ENCODE data around the gene P2RX3.

P2RX3 gene

DNA sequence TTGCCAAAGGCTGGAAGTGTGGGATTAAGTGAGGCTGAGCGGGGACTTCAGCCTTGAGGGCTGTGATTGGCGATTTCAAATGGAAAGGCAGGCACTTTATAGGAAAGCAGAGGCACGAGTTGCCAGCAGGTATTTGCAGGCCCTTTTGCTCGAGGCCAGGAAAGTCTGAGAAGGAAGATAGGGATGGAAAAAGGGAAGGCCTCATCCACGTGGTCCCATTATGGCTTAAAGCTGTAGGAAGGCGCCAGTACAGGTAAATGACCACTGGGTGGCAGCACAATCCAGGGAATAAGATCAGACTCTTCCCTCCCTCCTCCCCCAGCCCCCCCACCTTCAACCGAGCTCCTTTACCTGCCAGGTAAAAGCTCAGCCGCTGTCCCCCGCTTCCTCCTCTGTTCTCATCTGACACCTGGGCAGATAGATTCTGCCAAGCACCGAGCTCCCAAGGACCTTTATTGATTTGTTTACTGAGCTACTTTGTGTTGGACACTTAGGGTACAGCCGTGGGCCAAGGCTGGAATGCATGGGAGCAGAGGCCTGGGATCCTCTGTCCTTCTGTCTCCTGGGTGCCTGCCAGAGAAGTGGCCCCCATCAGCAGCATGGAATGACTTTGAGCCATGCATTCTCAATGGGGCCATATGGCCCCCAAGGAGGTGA is 7.5 kb downstream of the P2RX3 start:
- Mint-ChIP-seq H3K27me3 (ENCODE audit: low read depth) (peaks cover 3% of the 10 kb centered on the region), H3K4me1 (ENCODE audit: low read depth) (peaks cover 2% of the 10 kb centered on the region), H3K9me3 (no peaks in the 10 kb centered on the region), H3K36me3 (ENCODE audit: low read depth) (no peaks in the 10 kb centered on the region), H3K4me3 (no peak overlapping the region), H3K27ac (no peak overlapping the region)

- Mint-ChIP-seq H3K27ac (no peak overlapping the region), H3K9me3 (peaks cover 6% of the 10 kb centered on the region), H3K36me3 (ENCODE audit: low read depth) (peaks cover 3% of the 10 kb centered on the region), H3K4me1 (ENCODE audit: low read depth) (peaks cover 1% of the 10 kb centered on the region), H3K4me3 (no peak overlapping the region), H3K27me3 (ENCODE audit: low read depth) (no peaks in the 10 kb centered on the region)
Observed at GRCh38 chr11:57347336-57347735, 9.2 kb downstream of the P2RX3 start.

- Mint-ChIP-seq H3K27me3 (ENCODE audit: low read depth) (peaks cover 1% of the 10 kb centered on the region), H3K4me3 (no peak overlapping the region), H3K36me3 (ENCODE audit: low read depth) (peaks cover 3% of the 10 kb centered on the region), H3K27ac (no peak overlapping the region), H3K4me1 (ENCODE audit: low read depth) (peaks cover 1% of the 10 kb centered on the region), H3K9me3 (peaks cover 6% of the 10 kb centered on the region)
Observed at GRCh38 chr11:57348052-57348451, 9.9 kb downstream of the P2RX3 start.

DNA sequence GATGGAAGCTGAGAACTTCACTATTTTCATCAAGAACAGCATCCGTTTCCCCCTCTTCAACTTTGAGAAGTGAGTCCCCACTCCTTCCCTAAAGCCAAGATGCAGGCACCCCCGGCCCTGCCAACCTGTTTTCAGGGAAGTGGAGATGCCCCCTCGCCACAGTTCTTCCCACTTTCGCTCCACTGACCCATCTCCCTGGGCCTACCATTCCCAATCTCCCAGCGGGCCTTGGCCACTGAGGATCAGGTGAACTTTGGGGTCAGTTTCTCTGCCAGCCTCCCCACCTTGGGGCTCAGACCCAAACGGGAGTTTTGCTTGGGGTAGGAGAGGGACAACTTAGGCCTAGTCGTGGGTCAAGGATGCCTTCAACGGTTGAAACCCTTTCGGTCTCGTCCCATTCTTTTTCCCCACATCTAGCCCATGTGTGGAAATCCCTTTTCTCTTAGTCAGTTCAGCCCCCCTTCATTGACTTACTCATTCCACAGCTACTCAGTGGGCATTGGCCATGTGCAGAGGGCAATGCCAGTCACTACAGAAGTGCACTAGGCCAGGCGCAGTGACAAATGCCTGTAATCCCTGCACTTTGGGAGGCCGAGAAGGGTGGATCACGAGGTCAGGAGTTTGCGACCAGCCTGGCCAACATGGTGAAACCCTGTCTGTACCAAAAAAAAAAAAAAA is 10.6 kb downstream of the P2RX3 start:
- Mint-ChIP-seq H3K9me3 (peaks cover 6% of the 10 kb centered on the region), H3K27ac (no peak overlapping the region), H3K4me1 (ENCODE audit: low read depth) (peaks cover 1% of the 10 kb centered on the region), H3K27me3 (ENCODE audit: low read depth) (peaks cover 5% of the 10 kb centered on the region), H3K36me3 (ENCODE audit: low read depth) (peaks cover 3% of the 10 kb centered on the region), H3K4me3 (no peak overlapping the region)

DNA sequence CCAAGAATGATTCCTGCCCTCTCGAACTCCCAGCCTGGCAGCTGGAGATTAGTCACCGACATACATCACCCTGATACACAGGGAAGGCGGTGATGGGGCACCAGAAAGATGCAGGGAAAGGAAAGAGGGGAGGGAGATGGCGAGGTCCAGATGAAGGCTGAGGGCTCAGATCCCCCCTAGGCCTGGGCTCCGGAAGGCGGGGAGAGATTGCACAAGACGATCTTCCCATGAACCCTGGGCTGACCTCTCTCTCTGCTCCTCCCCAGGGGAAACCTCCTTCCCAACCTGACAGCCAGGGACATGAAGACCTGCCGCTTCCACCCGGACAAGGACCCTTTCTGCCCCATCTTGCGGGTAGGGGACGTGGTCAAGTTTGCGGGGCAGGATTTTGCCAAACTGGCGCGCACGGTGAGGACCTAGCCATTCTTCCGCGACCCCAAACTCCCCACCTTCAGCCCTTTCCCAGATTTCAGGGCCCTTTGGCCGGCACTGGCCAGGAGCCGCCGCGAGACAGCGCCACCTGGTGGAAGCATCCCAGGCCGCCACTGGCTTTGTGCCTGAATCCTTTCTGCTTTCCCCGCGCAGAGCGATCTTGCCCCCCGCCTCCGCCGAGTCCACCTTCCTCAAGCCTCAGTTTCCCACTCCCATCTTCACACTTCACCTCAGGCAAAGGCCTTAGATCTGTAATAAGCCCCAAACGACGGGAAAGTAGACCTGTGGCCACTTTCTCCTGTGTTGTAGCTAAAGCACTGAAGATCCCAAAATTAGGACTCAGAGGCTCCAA is 11.5 kb downstream of the P2RX3 start:
- peaks cover 12% of the 10 kb centered on the region for H3K27me3 Mint-ChIP-seq (ENCODE audit: low read depth)
- H3K36me3 Mint-ChIP-seq (ENCODE audit: low read depth) = peaks cover 3% of the 10 kb centered on the region
- peaks cover 1% of the 10 kb centered on the region for H3K4me1 Mint-ChIP-seq (ENCODE audit: low read depth)
- H3K4me3 Mint-ChIP-seq = no peak overlapping the region
- no peak overlapping the region for H3K27ac Mint-ChIP-seq
- peaks cover 6% of the 10 kb centered on the region for H3K9me3 Mint-ChIP-seq

GRCh38 chr11:57353036-57353435 is 14.9 kb downstream of the P2RX3 start:
- no peak overlapping the region for H3K4me3 Mint-ChIP-seq
- peaks cover 22% of the 10 kb centered on the region for H3K27me3 Mint-ChIP-seq (ENCODE audit: low read depth)
- H3K9me3 Mint-ChIP-seq = peaks cover 6% of the 10 kb centered on the region
- no peaks in the 10 kb centered on the region for H3K4me1 Mint-ChIP-seq (ENCODE audit: low read depth)
- peaks cover 3% of the 10 kb centered on the region for H3K36me3 Mint-ChIP-seq (ENCODE audit: low read depth)
- no peak overlapping the region for H3K27ac Mint-ChIP-seq

DNA sequence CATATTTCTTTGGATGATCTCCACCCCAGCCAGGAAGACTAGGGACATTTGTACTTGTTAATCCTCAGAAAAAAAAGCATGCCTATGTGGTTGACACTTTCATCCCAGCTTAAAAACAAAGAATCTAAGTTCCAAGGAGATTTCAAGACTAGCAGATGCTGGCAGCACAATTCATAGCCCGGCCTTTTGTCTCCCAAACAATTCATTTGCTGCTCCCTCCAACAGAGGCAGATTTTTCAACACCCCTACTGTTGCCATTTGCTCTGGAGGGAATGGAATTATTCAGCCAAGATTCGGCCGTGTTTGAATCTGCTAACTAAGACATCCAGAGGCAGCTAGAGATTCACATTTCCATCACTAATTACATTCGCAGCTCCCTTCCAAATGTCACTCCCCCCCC is 15.3 kb downstream of the P2RX3 start:
- Mint-ChIP-seq H3K27ac (no peak overlapping the region), H3K27me3 (ENCODE audit: low read depth) (peaks cover 22% of the 10 kb centered on the region), H3K4me1 (ENCODE audit: low read depth) (no peaks in the 10 kb centered on the region), H3K36me3 (ENCODE audit: low read depth) (peaks cover 3% of the 10 kb centered on the region), H3K4me3 (no peak overlapping the region), H3K9me3 (peaks cover 6% of the 10 kb centered on the region)

DNA sequence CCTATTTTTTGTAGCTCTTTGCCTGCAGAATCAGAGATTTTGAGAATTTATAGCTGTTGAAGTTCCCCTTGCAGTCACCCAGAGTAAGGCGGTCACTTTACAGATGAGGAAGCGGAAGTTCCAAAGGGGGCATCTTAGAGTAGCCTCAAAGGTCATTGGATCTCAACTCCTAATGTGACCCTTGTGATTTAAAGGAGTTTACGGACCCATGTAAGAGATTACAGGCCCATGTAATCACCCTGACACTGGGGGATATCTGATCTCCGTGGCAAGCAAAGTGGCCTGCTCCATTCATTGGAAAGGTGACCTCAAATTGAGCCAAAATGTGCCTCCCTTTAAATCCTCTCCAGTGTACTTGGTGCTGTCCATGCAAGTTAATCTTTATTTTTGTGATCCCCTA is 15.7 kb downstream of the P2RX3 start:
- peaks cover 22% of the 10 kb centered on the region for H3K27me3 Mint-ChIP-seq (ENCODE audit: low read depth)
- H3K9me3 Mint-ChIP-seq = peaks cover 6% of the 10 kb centered on the region
- no peaks in the 10 kb centered on the region for H3K4me1 Mint-ChIP-seq (ENCODE audit: low read depth)
- no peak overlapping the region for H3K4me3 Mint-ChIP-seq
- H3K36me3 Mint-ChIP-seq (ENCODE audit: low read depth) = peaks cover 3% of the 10 kb centered on the region
- no peak overlapping the region for H3K27ac Mint-ChIP-seq

DNA sequence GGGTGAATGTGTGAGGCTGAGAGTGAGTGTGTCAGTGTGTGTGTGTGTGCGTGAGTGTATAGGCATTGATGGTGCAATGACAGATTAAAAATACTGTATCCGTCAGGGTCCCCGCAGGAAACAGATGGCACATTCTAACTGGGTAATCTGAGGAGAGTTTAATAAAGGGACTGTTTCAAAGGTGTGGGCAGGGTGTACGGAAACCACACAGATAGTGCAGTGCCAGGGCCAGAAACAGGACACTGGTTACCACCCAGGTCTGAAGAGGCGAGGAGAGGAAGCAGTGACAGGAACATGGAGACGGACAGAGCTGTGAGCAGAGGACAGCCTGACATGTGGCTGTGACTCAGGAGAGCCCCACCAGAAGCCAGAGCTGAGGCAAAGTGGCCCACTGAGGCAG is 16.5 kb downstream of the P2RX3 start:
- H3K27me3 Mint-ChIP-seq (ENCODE audit: low read depth) = peaks cover 22% of the 10 kb centered on the region
- H3K9me3 Mint-ChIP-seq = peaks cover 6% of the 10 kb centered on the region
- no peaks in the 10 kb centered on the region for H3K4me1 Mint-ChIP-seq (ENCODE audit: low read depth)
- H3K27ac Mint-ChIP-seq = no peak overlapping the region
- peaks cover 3% of the 10 kb centered on the region for H3K36me3 Mint-ChIP-seq (ENCODE audit: low read depth)
- no peak overlapping the region for H3K4me3 Mint-ChIP-seq

GRCh38 chr11:57356268-57356667 is 18.1 kb downstream of the P2RX3 start:
- Mint-ChIP-seq H3K9me3 (peaks cover 5% of the 10 kb centered on the region), H3K4me3 (no peak overlapping the region), H3K27ac (no peak overlapping the region), H3K4me1 (ENCODE audit: low read depth) (no peaks in the 10 kb centered on the region), H3K36me3 (ENCODE audit: low read depth) (peaks cover 3% of the 10 kb centered on the region), H3K27me3 (ENCODE audit: low read depth) (peaks cover 22% of the 10 kb centered on the region)

GRCh38 chr11:57357310-57357709 is 19.2 kb downstream of the P2RX3 start:
- no peaks in the 10 kb centered on the region for H3K36me3 Mint-ChIP-seq (ENCODE audit: low read depth)
- H3K9me3 Mint-ChIP-seq = no peaks in the 10 kb centered on the region
- H3K4me3 Mint-ChIP-seq = no peak overlapping the region
- no peaks in the 10 kb centered on the region for H3K4me1 Mint-ChIP-seq (ENCODE audit: low read depth)
- H3K27me3 Mint-ChIP-seq (ENCODE audit: low read depth) = peaks cover 22% of the 10 kb centered on the region
- no peak overlapping the region for H3K27ac Mint-ChIP-seq

DNA sequence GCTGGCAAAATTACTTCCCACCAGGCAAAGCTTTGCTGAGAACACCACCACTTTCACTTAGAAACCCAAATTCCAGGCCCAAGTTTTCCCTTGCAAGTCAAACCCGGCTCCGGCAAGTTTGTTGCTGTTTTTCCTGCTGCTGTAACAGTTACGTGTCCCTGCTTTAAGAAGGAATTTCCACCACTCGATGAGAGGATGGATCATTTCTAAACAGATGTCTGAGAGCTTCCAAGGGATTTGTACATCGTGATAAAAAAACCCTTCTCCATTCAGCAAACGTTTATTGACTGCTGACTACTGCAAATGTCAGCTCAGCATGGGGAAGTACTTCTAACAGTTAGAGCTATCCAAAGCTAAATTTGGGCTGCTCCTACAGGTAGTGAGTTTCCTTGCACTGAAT is 19.7 kb downstream of the P2RX3 start:
- Mint-ChIP-seq H3K36me3 (ENCODE audit: low read depth) (no peaks in the 10 kb centered on the region), H3K4me3 (no peak overlapping the region), H3K27ac (no peak overlapping the region), H3K27me3 (ENCODE audit: low read depth) (peaks cover 22% of the 10 kb centered on the region), H3K9me3 (no peaks in the 10 kb centered on the region), H3K4me1 (ENCODE audit: low read depth) (no peaks in the 10 kb centered on the region)

DNA sequence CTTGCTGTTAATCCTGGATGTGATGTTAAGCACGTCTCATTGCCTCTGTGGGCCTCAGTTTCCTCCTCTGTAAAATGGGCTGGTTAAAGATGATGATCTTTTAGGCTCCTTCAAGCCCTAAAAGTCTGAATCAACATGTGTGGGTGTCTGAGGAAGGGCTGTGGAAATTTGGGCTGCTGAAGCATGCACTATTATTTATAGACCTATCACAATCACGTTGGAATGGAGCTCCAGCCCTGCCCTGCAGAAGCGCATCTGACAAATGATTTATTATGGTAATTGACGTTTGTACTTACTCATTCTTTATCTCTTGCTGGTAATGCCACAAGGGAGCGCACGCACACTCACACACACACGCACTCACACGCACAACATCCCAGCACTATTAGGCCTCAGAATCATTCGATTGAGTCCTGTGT is 20.4 kb downstream of the P2RX3 start:
- no peaks in the 10 kb centered on the region for H3K9me3 Mint-ChIP-seq
- H3K27ac Mint-ChIP-seq = no peak overlapping the region
- H3K4me1 Mint-ChIP-seq (ENCODE audit: low read depth) = no peaks in the 10 kb centered on the region
- H3K27me3 Mint-ChIP-seq (ENCODE audit: low read depth) = peaks cover 17% of the 10 kb centered on the region
- H3K36me3 Mint-ChIP-seq (ENCODE audit: low read depth) = no peaks in the 10 kb centered on the region
- no peak overlapping the region for H3K4me3 Mint-ChIP-seq

- Mint-ChIP-seq H3K9me3 (no peaks in the 10 kb centered on the region), H3K4me1 (ENCODE audit: low read depth) (no peaks in the 10 kb centered on the region), H3K27me3 (ENCODE audit: low read depth) (peaks cover 17% of the 10 kb centered on the region), H3K4me3 (no peak overlapping the region), H3K27ac (no peak overlapping the region), H3K36me3 (ENCODE audit: low read depth) (no peaks in the 10 kb centered on the region)
Observed at GRCh38 chr11:57358991-57359390, 20.8 kb downstream of the P2RX3 start.

GRCh38 chr11:57359396-57359795 is 21.2 kb downstream of the P2RX3 start:
- Mint-ChIP-seq H3K27ac (no peak overlapping the region), H3K4me1 (ENCODE audit: low read depth) (no peaks in the 10 kb centered on the region), H3K27me3 (ENCODE audit: low read depth) (peaks cover 13% of the 10 kb centered on the region), H3K36me3 (ENCODE audit: low read depth) (no peaks in the 10 kb centered on the region), H3K9me3 (no peaks in the 10 kb centered on the region), H3K4me3 (no peak overlapping the region)

Measured in T-helper 1 cell treated with Interleukin-12 subunit alpha and Interleukin-12 subunit beta and Interleukin-4 antibody, amounts not matched to agents 30 μg/mL and 1 μg/mL, for 36 hours (primary cell).